IMR-90 (cell line): ENCODE measurements around the gene RBMS3. TPM values are rescaled to one million over a fixed set of nuclear protein-coding genes. Genes with fewer than 3 reads are reported as not detected.
A peak's percentile ranks its signal among the peaks of the same experiment; 100 is the strongest.

Experiments
- ATAC-seq: fragments of 200-7000 bp; cut with Tn5 transposase; 2 replicates; pipeline ENCODE4 v1.9.1; 2020; ENCODE audit warnings: low read depth, mild to moderate bottlenecking, moderate library complexity
- BruUV-seq: library from RNA; stranded (reverse); fragments of 400-500 nt; replicated peaks from 2 replicates; lab custom pipeline; 2021; lab: Mats Ljungman, UMichigan
- CTCF ChIA-PET: fragments of 300-600 bp; formaldehyde crosslinking; extraction: SDS; loops from one replicate; lab custom pipeline; 2021; ENCODE audit warnings: antibody characterized with exemption; lab: Yijun Ruan, JAX
- POLR2A ChIA-PET: fragments of 300-600 bp; sonication (Branson Sonifier 250); formaldehyde crosslinking; loops from one replicate; lab custom pipeline; 2022; ENCODE audit warnings: antibody characterized with exemption; ENCODE audit not compliant: unreplicated experiment; lab: Charles Lee
- DNase-seq: peaks from one replicate; pipeline ENCODE4 v3.0.0; 2013
- H2AFZ ChIP-seq: replicated peaks from 2 replicates; pipeline ENCODE3; 2013; ENCODE audit warnings: low read length, mild to moderate bottlenecking; ENCODE audit not compliant: poor library complexity
- H2AK5ac ChIP-seq: 2 replicates; pipeline ENCODE4 v1.6.1; 2013; ENCODE audit warnings: low read depth, low read length, inconsistent platforms
- H2AK9ac ChIP-seq: replicated peaks from 2 replicates; pipeline ENCODE3; 2013; ENCODE audit warnings: mild to moderate bottlenecking, low read depth, low read length, moderate library complexity; ENCODE audit not compliant: poor library complexity
- H2BK120ac ChIP-seq: 2 replicates; pipeline ENCODE4 v1.6.1; 2013; ENCODE audit warnings: low read depth, low read length, inconsistent platforms
- H2BK15ac ChIP-seq: 3 replicates; pipeline ENCODE4 v1.6.1; 2013; ENCODE audit warnings: low read depth, low read length, inconsistent platforms
- H2BK20ac ChIP-seq: 2 replicates; pipeline ENCODE4 v1.6.1; 2013; ENCODE audit warnings: low read depth, mild to moderate bottlenecking, inconsistent platforms, low read length, moderate library complexity
- H2BK5ac ChIP-seq: 2 replicates; pipeline ENCODE4 v1.6.1; 2013; ENCODE audit warnings: mild to moderate bottlenecking, low read depth, low read length, inconsistent platforms; ENCODE audit not compliant: poor library complexity, severe bottlenecking
- H3K14ac ChIP-seq: replicated peaks from 2 replicates; pipeline ENCODE4 v1.6.1; 2013; ENCODE audit warnings: low read depth, low read length, inconsistent platforms
- H3K18ac ChIP-seq: 2 replicates; pipeline ENCODE4 v1.6.1; 2013; ENCODE audit warnings: low read depth, low read length, control low read depth
- H3K23ac ChIP-seq: 2 replicates; pipeline ENCODE4 v1.6.1; 2013; ENCODE audit warnings: low read depth, low read length, inconsistent platforms
- H3K27ac ChIP-seq: 2 replicates; pipeline ENCODE4 v1.5.1; 2013; ENCODE audit warnings: mild to moderate bottlenecking, control low read depth, low read length; ENCODE audit not compliant: insufficient read depth
- H3K27me3 ChIP-seq: 2 replicates; pipeline ENCODE4 v1.6.1; 2013; ENCODE audit warnings: low read length; ENCODE audit not compliant: control insufficient read depth, insufficient read depth
- H3K36me3 ChIP-seq: 2 replicates; pipeline ENCODE4 v1.6.1; 2013; ENCODE audit warnings: low read length, mixed read lengths; ENCODE audit not compliant: control insufficient read depth, insufficient read depth
- H3K4ac ChIP-seq: 2 replicates; pipeline ENCODE4 v1.6.1; 2013; ENCODE audit warnings: low read depth, low read length, inconsistent platforms
- H3K4me1 ChIP-seq: 2 replicates; pipeline ENCODE4 v1.6.1; 2013; ENCODE audit warnings: low read length, mixed read lengths; ENCODE audit not compliant: control insufficient read depth, insufficient read depth
- H3K4me2 ChIP-seq: 2 replicates; pipeline ENCODE4 v1.6.1; 2013; ENCODE audit warnings: low read depth, mild to moderate bottlenecking, control low read depth, low read length, moderate library complexity
- H3K4me3 ChIP-seq: 2 replicates; pipeline ENCODE4 v1.5.1; 2013; ENCODE audit warnings: low read depth, mild to moderate bottlenecking, control low read depth, low read length, moderate library complexity; ENCODE audit not compliant: insufficient read depth
- H3K56ac ChIP-seq: 2 replicates; pipeline ENCODE4 v1.6.1; 2013; ENCODE audit warnings: low read length, inconsistent platforms; ENCODE audit not compliant: insufficient read depth; ENCODE audit errors: extremely low read depth
- H3K79me1 ChIP-seq, 2 experiments: 2 replicates each; pipeline ENCODE4 v1.6.1; 2013; ENCODE audit warnings: low read length in 2 of 2, inconsistent platforms in 1 of 2, low read depth in 1 of 2
- H3K9ac ChIP-seq: 2 replicates; pipeline ENCODE4 v1.6.1; 2013; ENCODE audit warnings: low read depth, low read length, control low read depth
- H3K9me1 ChIP-seq: 2 replicates; pipeline ENCODE4 v1.6.1; 2013; ENCODE audit warnings: low read length, inconsistent platforms; ENCODE audit not compliant: insufficient read depth
- H3K9me3 ChIP-seq: 2 replicates; pipeline ENCODE4 v1.6.1; 2013; ENCODE audit warnings: low read length; ENCODE audit not compliant: control insufficient read depth, insufficient read depth
- H4K20me1 ChIP-seq: 2 replicates; pipeline ENCODE4 v1.6.1; 2013; ENCODE audit warnings: low read length, inconsistent platforms; ENCODE audit not compliant: insufficient read depth
- H4K5ac ChIP-seq: 2 replicates; pipeline ENCODE4 v1.6.1; 2013; ENCODE audit warnings: mild to moderate bottlenecking, low read depth, low read length, control low read depth
- H4K8ac ChIP-seq, 2 experiments: 2 replicates each; pipeline ENCODE4 v1.6.1; 2013; ENCODE audit warnings: low read depth in 2 of 2, low read length in 2 of 2, control low read depth in 1 of 2, inconsistent platforms in 1 of 2
- H4K91ac ChIP-seq: 2 replicates; pipeline ENCODE4 v1.6.1; 2013; ENCODE audit warnings: low read depth, low read length, inconsistent platforms; ENCODE audit not compliant: insufficient read depth
- BHLHE40 ChIP-seq: fragments of 150-350 bp; IDR thresholded peaks from 2 replicates; pipeline ENCODE4 v1.6.1; 2016; ENCODE audit warnings: mild to moderate bottlenecking, low read depth, low read length
- CEBPB ChIP-seq: IDR thresholded peaks from 2 replicates; pipeline ENCODE4 v1.6.1; 2012; ENCODE audit warnings: low read depth, low read length, improper control_type of control experiment
- CHD1 ChIP-seq: IDR thresholded peaks from 2 replicates; pipeline ENCODE4 v1.6.1; 2012; ENCODE audit warnings: low read depth, low read length, improper control_type of control experiment
- CTCF ChIP-seq: conservative IDR thresholded peaks from 2 replicates; pipeline ENCODE4 v1.5.1; 2012; ENCODE audit warnings: mild to moderate bottlenecking, low read depth, low read length, improper control_type of control experiment
- ELK1 ChIP-seq: fragments of 150-350 bp; IDR thresholded peaks from 2 replicates; pipeline ENCODE4 v1.6.1; 2016; ENCODE audit warnings: low read depth, mild to moderate bottlenecking, low read length, moderate library complexity, borderline replicate concordance
- FOS ChIP-seq: fragments of 150-350 bp; IDR thresholded peaks from 2 replicates; pipeline ENCODE4 v1.6.1; 2016; ENCODE audit warnings: low read depth, low read length
- MAFK ChIP-seq: IDR thresholded peaks from 2 replicates; pipeline ENCODE4 v1.6.1; 2012; ENCODE audit warnings: low read depth, low read length, improper control_type of control experiment
- MAZ ChIP-seq: IDR thresholded peaks from 2 replicates; pipeline ENCODE4 v1.6.1; 2012; ENCODE audit warnings: low read depth, mild to moderate bottlenecking, low read length, improper control_type of control experiment, moderate library complexity, borderline replicate concordance
- MXI1 ChIP-seq: IDR thresholded peaks from 2 replicates; pipeline ENCODE4 v1.6.1; 2012; ENCODE audit warnings: low read depth, mild to moderate bottlenecking, low read length, moderate library complexity, borderline replicate concordance
- NFE2L2 ChIP-seq: fragments of 150-350 bp; IDR thresholded peaks from 2 replicates; pipeline ENCODE4 v1.6.1; 2016; ENCODE audit warnings: low read depth, mild to moderate bottlenecking, low read length
- POLR2A ChIP-seq: IDR thresholded peaks from 2 replicates; pipeline ENCODE4 v1.6.1; 2012; ENCODE audit warnings: mild to moderate bottlenecking, low read depth, low read length
- RAD21 ChIP-seq: IDR thresholded peaks from 2 replicates; pipeline ENCODE4 v1.6.1; 2012; ENCODE audit warnings: low read length, improper control_type of control experiment
- RCOR1 ChIP-seq: IDR thresholded peaks from 2 replicates; pipeline ENCODE4 v1.6.1; 2012; ENCODE audit warnings: mild to moderate bottlenecking, low read length, improper control_type of control experiment; ENCODE audit not compliant: insufficient replicate concordance
- RFX5 ChIP-seq: IDR thresholded peaks from 2 replicates; pipeline ENCODE4 v1.8.0; 2012; ENCODE audit warnings: low read depth, mild to moderate bottlenecking, low read length, moderate library complexity
- SMC3 ChIP-seq: fragments of 150-350 bp; IDR thresholded peaks from 2 replicates; pipeline ENCODE4 v1.6.1; 2016; ENCODE audit warnings: low read depth, mild to moderate bottlenecking, antibody characterized with exemption, low read length, moderate library complexity
- USF2 ChIP-seq: fragments of 150-350 bp; IDR thresholded peaks from 2 replicates; pipeline ENCODE4 v1.6.1; 2017; ENCODE audit warnings: mild to moderate bottlenecking, antibody characterized with exemption, low read length, low read depth
- WGBS, 2 experiments: methylation state at CpG; one replicate each; pipeline versions ENCODE4 v1.1.5 to v1.1.7; 2013; ENCODE audit warnings: missing lambda C conversion rate in 2 of 2; ENCODE audit not compliant: insufficient read length in 1 of 2; ENCODE audit errors: extremely low coverage in 2 of 2; 5-methylcytosine and 5-hydroxymethylcytosine counted together
- dilution Hi-C: fragments of 300-500 bp; cut with HindIII; formaldehyde crosslinking; loops from one replicate; pipeline ENCODE4 v1.14.3; 2018; ENCODE audit warnings: low sequenced_read_pairs; ENCODE audit not compliant: unreplicated experiment
- in situ Hi-C: fragments of 300-500 bp; cut with MboI; formaldehyde crosslinking; loops from 3 replicates; pipeline ENCODE4 v1.14.3; 2019; ENCODE audit warnings: low sequenced_read_pairs, inconsistent platforms, mixed read lengths
- intact Hi-C: fragments of 100-400 bp; cut with micrococcal nuclease; formaldehyde crosslinking; loops from 2 replicates; pipeline ENCODE4 v1.10.0; 2022
- polyA plus RNA-seq, 3 experiments: library from polyadenylated mRNA; depleted of rRNA; stranded (reverse); fragments of >200 nt; gene quantifications; 2 replicates each; pipeline ENCODE4 v1.2.3, GENCODE V29; 2012; ENCODE audit warnings: low replicate concordance in 1 of 3
- total RNA-seq: library from RNA; depleted of rRNA; stranded (reverse); fragments of >200 nt; gene quantifications from 2 replicates; pipeline ENCODE4 v1.2.3, GENCODE V29; 2012

Gene RBMS3
- total and polyA plus RNA-seq, 2 of the 4 experiments (the other 2 are of a cell fraction): 15.2 to 127 TPM

DNA sequence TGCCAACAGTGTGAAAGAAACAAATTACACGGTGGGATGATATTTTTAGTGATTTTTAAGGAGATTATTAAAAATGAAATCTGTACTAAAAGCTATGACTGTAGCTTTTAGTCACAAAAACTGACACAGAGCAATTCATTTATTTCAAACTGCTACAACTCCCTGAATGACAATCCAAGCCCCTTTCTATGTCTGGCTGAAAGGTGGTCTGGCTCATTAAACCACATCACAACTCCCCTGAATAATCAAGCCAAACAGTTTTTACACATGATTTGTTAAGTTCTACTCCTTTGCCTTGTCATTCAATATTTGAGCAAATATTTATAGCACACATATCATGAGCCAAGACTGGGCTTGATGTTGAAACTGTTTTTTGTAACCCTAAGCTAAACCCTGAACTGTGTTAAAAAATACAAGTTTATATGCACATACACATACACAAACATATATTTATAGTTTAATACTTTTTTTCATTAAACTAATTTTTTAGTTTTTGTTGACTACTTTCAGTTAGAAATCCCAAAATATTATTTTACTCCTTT is 125.5 kb downstream of the RBMS3 start:
- no CpG with 5 or more reads among the region's 1 CpG for WGBS, 2 experiments
- H2BK20ac ChIP-seq: no peak overlapping the region
- intact Hi-C loops (no loop called here), dilution Hi-C loops (no loop called here), in situ Hi-C loops (no loop called here)
- no peak overlapping the region for H4K8ac ChIP-seq
- peak overlapping the region; percentile 10 for H2BK5ac ChIP-seq
- no peaks in the 10 kb centered on the region for H3K9me3 ChIP-seq
- no peak overlapping the region for H2AK9ac ChIP-seq
- H3K23ac ChIP-seq: no peak overlapping the region
- no peak overlapping the region for H2AFZ ChIP-seq
- H4K20me1 ChIP-seq: peaks cover 6% of the 10 kb centered on the region; the same call in 1 of the 2 replicates
- peaks cover 4% of the 10 kb centered on the region; the same call in 1 of the 2 replicates for H3K4me1 ChIP-seq
- H3K27me3 ChIP-seq: no peaks in the 10 kb centered on the region
- H4K5ac ChIP-seq: no peak overlapping the region
- no TSS peak for BruUV-seq
- peak overlapping the region; percentile 51; the same call in 1 of the 2 replicates for H3K4me2 ChIP-seq
- H3K56ac ChIP-seq: no peak overlapping the region
- no peak overlapping the region for H3K4me3 ChIP-seq
- no peak overlapping the region for H3K9ac ChIP-seq
- H4K91ac ChIP-seq: no peak overlapping the region
- no peak overlapping the region for H3K14ac ChIP-seq
- no peak for TF ChIP-seq CHD1
- no peak for TF ChIP-seq RAD21
- no peak for TF ChIP-seq ELK1
- TF ChIP-seq CTCF: no peak
- no peak for TF ChIP-seq FOS
- no peak for TF ChIP-seq POLR2A
- TF ChIP-seq MXI1: no peak
- TF ChIP-seq MAFK: no peak
- TF ChIP-seq MAZ: no peak
- TF ChIP-seq USF2: no peak
- TF ChIP-seq RCOR1: no peak
- TF ChIP-seq BHLHE40: no peak
- TF ChIP-seq CEBPB: no peak
- no peak for TF ChIP-seq SMC3
- TF ChIP-seq NFE2L2: no peak
- TF ChIP-seq RFX5: no peak
- no peak overlapping the region for H2AK5ac ChIP-seq
- no peak overlapping the region; the same call in 2 of the 3 replicates for H2BK15ac ChIP-seq
- H3K9me1 ChIP-seq: peaks cover 6% of the 10 kb centered on the region
- ATAC-seq (peak; percentile 54; the same call in 1 of the 2 replicates), DNase-seq (no peak)
- POLR2A ChIA-PET: no interaction called here
- CTCF ChIA-PET: interaction anchor here (1.1 to 1.2 kb wide), 2 partner anchors 68 to 125 kb away, joined by 3 read pairs; partner anchors contain the start of gene RBMS3
- no peak overlapping the region for H3K4ac ChIP-seq
- H3K18ac ChIP-seq: no peak overlapping the region
- H3K36me3 ChIP-seq: no peaks in the 10 kb centered on the region
- no peak overlapping the region for H2BK120ac ChIP-seq
- no peak overlapping the region for H3K27ac ChIP-seq
- peaks cover 37 to 51% of the 10 kb centered on the region in 2 experiments for H3K79me1 ChIP-seq
